Ascending aorta (tissue), 2 donors: ENCODE measurements around the gene ZXDA. TPM values are rescaled to one million over a fixed set of nuclear protein-coding genes. Genes with fewer than 3 reads are reported as not detected.
"Not testable (repeated sequence)": the region's sequence is repeated elsewhere in the genome, so short reads cannot be mapped to it uniquely, and the experiment has no call there.

Experiments
- DNase-seq, 2 donors: peaks; one replicate each; pipeline ENCODE4 v3.0.0-alpha.2; 2019; ENCODE audit warnings: low spot score in 2 of 2
- H3K27ac ChIP-seq, 2 donors: fragments of 200-600 bp; sonication (generic); one replicate each; pipeline ENCODE4 v1.5.1; 2016 to 2017; ENCODE audit warnings: mild to moderate bottlenecking in 1 of 2
- H3K27me3 ChIP-seq: fragments of 200-600 bp; sonication (generic); one replicate; pipeline ENCODE4 v1.5.1; 2017
- H3K36me3 ChIP-seq, 2 donors: fragments of 200-600 bp; sonication (generic); one replicate each; pipeline ENCODE4 v1.5.1; 2016
- H3K4me1 ChIP-seq, 2 donors: fragments of 200-600 bp; sonication (generic); one replicate each; pipeline ENCODE4 v1.5.1; 2016 to 2017; ENCODE audit warnings: mild to moderate bottlenecking in 1 of 2
- H3K4me3 ChIP-seq, 2 donors: fragments of 200-600 bp; sonication (generic); one replicate each; pipeline ENCODE4 v1.5.1; 2016 to 2017; ENCODE audit warnings: mild to moderate bottlenecking in 1 of 2
- H3K9me3 ChIP-seq, 2 donors: fragments of 200-600 bp; sonication (generic); one replicate each; pipeline ENCODE4 v1.5.1; 2016
- CTCF ChIP-seq, 3 experiments: fragments of 200-600 bp in 2 of 3; fragments of 450-650 bp in 1 of 3; sonication (generic) in 2 of 3; IDR thresholded peaks; one replicate each; pipeline ENCODE4 v1.5.1; 2016 to 2019; ENCODE audit warnings: antibody characterized with exemption in 3 of 3, mild to moderate bottlenecking in 1 of 3, moderate library complexity in 1 of 3
- intact Hi-C: fragments of 100-400 bp; cut with DNase I; formaldehyde crosslinking; loops from one replicate; pipeline ENCODE4 v1.15.1; 2023
- total RNA-seq: library from RNA; depleted of rRNA; stranded (reverse); fragments of >200 nt; gene quantifications from one replicate; pipeline ENCODE4 v1.1.0, GENCODE V29; 2016

ZXDA gene
- total RNA-seq, 1 donor from 2014 or later, result 6.4 TPM

DNA sequence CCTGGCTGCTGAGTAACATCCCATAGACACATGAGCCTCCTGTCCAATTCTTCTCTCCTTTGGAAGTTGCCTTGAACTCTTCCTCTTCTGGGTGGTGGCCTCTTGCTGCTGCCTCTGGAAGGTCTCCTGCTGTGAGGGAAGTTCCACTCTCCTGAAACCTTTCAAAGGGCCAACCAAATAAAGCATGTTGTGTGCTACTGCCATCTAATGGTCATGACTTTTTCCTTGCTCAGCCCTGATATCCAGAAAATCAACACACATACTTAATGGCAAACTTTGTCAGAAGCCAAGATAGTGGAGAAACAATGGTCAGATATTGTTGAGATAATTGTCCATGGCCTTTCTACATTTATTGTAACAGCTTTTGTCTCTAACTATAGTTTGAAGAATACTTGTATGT, 19.1 kb upstream of the ZXDA start:
- Histone ChIP-seq H3K36me3 (no peaks in the 10 kb centered on the region), H3K27ac (no peak overlapping the region), H3K27me3 (no peaks in the 10 kb centered on the region), H3K4me3 (no peak overlapping the region), H3K9me3 (no peaks in the 10 kb centered on the region), H3K4me1 (no peaks in the 10 kb centered on the region)
- intact Hi-C loops, result no loop called here
- peak in 2 of 3 experiments; percentile 20 to 51 for TF ChIP-seq CTCF (IDR thresholded peaks at IDR 0.05)
- no peak for DNase-seq

DNA sequence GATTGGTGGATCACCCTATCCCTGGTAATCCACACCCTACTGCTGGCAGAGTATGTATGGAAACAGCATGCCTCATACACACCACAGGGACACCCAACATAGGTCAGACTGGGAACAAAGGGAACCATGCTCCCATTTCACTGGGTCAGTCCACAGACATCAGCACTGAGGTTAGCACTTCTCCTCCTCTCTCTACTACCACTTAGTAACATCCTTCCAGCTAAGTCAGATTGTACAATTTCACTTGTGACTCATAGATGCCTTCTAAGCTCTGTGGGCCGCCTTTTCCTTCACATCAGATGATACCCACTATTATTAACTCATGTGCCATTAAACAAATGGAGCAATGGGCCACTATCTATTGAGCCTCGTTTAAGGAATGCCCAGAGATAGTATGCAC, 15.5 kb upstream of the ZXDA start:
- DNase-seq, result no peak
- intact Hi-C loops, result no loop called here
- H3K4me3 ChIP-seq, result no peak overlapping the region

DNA sequence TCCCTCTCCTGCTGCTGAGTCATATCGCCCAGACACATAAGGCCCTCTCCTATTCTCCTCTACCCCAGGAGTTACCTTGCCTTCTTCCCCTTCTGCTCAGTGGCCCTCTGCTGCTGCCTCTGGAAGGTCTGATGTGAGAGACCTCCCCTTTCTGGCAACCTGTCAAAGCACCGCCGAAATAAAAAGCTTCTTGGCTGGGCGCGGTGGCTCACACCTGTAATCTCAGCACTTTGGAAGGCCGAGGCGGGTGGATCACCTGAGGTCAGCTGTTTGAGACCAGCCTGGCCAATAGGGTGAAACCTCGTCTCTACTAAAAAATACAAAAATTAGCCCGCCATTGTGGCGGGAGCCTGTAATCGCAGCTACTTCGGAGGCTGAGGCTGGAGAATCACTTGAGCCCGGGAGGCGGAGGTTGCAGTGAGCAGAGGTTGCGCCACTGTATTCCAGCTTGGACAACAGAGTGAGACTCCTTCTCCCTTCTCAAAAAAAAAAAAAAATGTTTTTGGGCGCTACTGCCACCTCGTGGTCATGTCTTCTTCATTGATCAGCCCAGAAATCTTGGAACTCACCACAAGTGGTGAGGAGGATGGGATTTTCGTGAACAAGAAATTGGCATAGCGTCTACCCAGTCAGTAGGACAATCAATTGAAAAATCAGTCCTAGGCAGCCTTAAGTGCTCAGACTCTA, 8.6 kb upstream of the ZXDA start:
- no peak for DNase-seq

More for the DNA sequence above, 15.5 kb upstream of the ZXDA start:
- no peak for TF ChIP-seq CTCF (IDR thresholded peaks at IDR 0.05)
- Histone ChIP-seq H3K27me3 (no peaks in the 10 kb centered on the region), H3K27ac (no peak overlapping the region), H3K4me1 (no peaks in the 10 kb centered on the region), H3K36me3 (no peaks in the 10 kb centered on the region), H3K9me3 (no peaks in the 10 kb centered on the region)

GRCh38 chrX:57915680-57916079, 5.4 kb upstream of the ZXDA start:
- Histone ChIP-seq H3K9me3 (no peaks in the 10 kb centered on the region), H3K27ac (no peak overlapping the region), H3K27me3 (no peaks in the 10 kb centered on the region), H3K4me3 (no peak overlapping the region), H3K4me1 (no peaks in the 10 kb centered on the region), H3K36me3 (no peaks in the 10 kb centered on the region)
- DNase-seq, result no peak
- intact Hi-C loops, result loop anchor here (10.0 kb wide), 1 partner anchor 1101 kb away; no protein-coding TSS in a partner anchor
- no peak for TF ChIP-seq CTCF (IDR thresholded peaks at IDR 0.05)

More for the DNA sequence above, 8.6 kb upstream of the ZXDA start:
- Histone ChIP-seq H3K27ac (no peak overlapping the region), H3K27me3 (no peaks in the 10 kb centered on the region), H3K4me1 (no peaks in the 10 kb centered on the region), H3K36me3 (no peaks in the 10 kb centered on the region), H3K9me3 (no peaks in the 10 kb centered on the region), H3K4me3 (peak overlapping the region in 1 of 2 donors; percentile 7)
- peak in 2 of 3 experiments; percentile 32 to 52 for TF ChIP-seq CTCF (IDR thresholded peaks at IDR 0.05)
- intact Hi-C loops, result loop anchor here (2.0 to 10.0 kb wide), 2 partner anchors 98 to 1104 kb away; no protein-coding TSS in a partner anchor

GRCh38 chrX:57909595-57910286, 517 bp downstream of the ZXDA start:
- not testable (repeated sequence) for H3K27me3 ChIP-seq, H3K4me1 ChIP-seq, H3K36me3 ChIP-seq, DNase-seq, H3K9me3 ChIP-seq
- intact Hi-C loops, result loop anchor here (2.0 to 10.0 kb wide), 3 partner anchors 317 to 1675 kb away; partner anchors contain the start of genes KLF8 and ZXDB
- peak overlapping the region; percentile 90 to 97 for H3K27ac ChIP-seq
- peak overlapping the region; percentile 50 to 77 for H3K4me3 ChIP-seq

- H3K27ac ChIP-seq, result peak overlapping the region; percentile 90 to 97
- not testable (repeated sequence) for H3K27me3 ChIP-seq, H3K9me3 ChIP-seq, H3K4me1 ChIP-seq, H3K36me3 ChIP-seq, DNase-seq
- intact Hi-C loops, result loop anchor here (10.0 kb wide), 1 partner anchor 1674 kb away; the partner anchor contains the start of gene KLF8
- peak overlapping the region; percentile 50 to 77 for H3K4me3 ChIP-seq
Observed at GRCh38 chrX:57908972-57909594, 1.2 kb downstream of the ZXDA start.
